Globus pallidus (tissue), 1 donor: Measurements from ENCODE around the gene PHYHD1.
A peak's percentile ranks its signal among the peaks of the same experiment; 100 is the strongest.

ENCODE experiments used
- DNase-seq: peaks from one replicate; pipeline ENCODE4 v3.0.0-alpha.2; 2015; ENCODE audit warnings: low spot score

Gene PHYHD1

DNA sequence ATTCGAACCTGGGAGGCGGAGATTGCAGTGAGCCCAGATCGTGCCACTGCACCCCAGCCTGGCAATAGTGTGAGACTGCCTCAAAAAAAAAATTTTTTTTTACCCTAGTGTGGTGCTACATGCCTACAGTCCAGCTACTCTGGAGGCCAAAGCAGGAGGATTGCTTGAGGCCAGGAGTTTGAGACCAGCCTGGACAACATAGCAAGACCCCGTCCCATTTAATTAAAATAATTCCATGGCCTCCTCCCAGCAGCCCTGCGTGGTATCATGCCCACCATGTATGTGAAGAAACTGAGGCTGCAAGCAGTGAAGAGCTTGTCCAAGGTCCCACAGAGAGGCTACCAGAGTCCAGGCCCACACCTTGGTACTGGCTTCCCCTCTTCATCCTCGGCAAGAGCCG, 19.4 kb upstream of the PHYHD1 start:
- DNase-seq = no peak

DNA sequence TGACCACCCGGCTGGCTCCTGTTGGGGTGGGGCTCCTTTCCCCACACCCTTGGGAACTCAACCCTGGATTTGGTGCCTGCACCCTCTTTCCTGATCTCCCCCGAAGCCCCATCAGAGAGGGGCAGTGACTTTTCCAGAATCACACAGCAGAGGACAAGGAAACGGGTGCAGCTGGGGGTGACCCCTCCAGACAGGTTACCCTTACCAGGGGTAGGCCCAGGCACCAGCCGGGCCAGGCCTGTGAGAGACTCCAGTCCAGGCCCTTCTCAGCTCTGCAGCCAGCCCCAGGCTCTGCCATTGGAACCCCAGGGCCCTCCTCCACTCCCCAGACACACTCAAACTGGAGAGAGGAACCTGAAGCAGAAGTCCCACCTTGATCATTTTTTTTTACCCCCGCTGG, 19.0 kb upstream of the PHYHD1 start:
- DNase-seq = no peak

GRCh38 chr9:128902351-128903078, 18.3 kb upstream of the PHYHD1 start:
- DNase-seq = no peak

- DNase-seq = no peak
Observed at GRCh38 chr9:128903079-128903461, 17.7 kb upstream of the PHYHD1 start.

- DNase-seq = no peak
Observed at GRCh38 chr9:128903871-128904620, 16.7 kb upstream of the PHYHD1 start.

DNA sequence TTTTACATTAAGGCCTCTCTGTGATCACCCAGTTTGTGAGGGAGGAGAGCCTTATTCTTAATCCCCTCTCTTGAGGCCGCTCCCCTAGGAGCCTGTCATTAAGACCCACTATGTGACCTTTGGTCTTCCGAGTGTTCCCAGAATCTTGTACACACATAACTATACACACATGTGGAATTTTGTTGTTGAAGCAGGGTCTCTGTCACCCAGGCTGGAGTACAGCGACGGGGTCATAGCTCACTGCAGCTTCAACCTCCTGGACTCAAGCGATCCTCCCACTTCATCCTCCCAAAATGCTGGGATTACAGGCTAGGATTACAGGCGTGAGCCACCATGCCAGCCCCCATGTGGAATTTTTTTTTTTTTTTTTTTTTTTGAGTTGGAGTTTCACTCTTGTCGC, 14.8 kb upstream of the PHYHD1 start:
- no peak for DNase-seq

DNA sequence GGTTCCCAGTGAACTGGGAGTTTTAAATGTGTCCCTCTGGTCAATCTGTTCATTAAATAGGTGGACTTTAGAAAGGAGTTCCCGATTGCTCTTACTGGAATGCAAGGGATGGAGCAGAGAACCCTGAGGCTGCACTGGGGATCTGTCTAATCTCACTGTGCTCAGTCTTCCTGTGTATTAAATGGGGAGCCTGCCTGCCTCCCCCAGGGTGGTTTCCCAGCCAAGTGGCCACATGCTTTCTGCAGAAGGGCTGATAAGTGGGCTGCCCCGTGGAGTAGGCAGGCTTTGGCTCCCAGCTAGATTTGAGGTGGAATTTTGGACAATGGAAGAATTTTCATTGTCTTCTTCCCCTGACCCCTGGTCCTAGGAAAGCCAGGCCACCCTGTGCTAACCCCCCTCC, 14.0 kb upstream of the PHYHD1 start:
- DNase-seq = no peak

DNA sequence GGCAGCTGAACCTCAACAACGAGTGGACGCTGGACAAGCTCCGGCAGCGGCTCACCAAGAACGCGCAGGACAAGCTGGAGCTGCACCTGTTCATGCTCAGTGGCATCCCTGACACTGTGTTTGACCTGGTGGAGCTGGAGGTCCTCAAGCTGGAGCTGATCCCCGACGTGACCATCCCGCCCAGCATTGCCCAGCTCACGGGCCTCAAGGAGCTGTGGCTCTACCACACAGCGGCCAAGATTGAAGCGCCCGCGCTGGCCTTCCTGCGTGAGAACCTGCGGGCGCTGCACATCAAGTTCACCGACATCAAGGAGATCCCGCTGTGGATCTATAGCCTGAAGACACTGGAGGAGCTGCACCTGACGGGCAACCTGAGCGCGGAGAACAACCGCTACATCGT, 12.4 kb upstream of the PHYHD1 start:
- DNase-seq = no peak

DNA sequence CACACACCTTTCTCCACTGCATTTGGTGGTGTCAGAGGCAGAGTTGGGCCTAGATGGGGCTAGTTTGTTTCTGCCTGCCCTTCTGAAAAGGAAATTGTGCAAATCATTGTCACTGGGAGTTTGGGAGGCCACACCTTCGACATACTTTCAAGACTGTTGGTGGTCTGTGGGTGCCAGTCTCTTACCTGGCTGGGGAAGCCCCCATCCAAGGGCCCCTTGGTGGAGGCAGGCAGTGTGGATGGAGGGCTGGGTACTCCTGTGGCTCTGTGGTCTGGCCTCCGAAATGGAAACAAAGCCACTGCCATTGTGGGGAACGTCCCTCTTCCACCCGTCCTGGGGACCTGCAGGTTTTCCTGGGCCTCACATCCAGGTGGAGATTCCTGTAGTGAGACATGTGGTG, 10.9 kb upstream of the PHYHD1 start:
- no peak for DNase-seq

- no peak for DNase-seq
Observed at GRCh38 chr9:128910906-128911305, 9.9 kb upstream of the PHYHD1 start.

DNA sequence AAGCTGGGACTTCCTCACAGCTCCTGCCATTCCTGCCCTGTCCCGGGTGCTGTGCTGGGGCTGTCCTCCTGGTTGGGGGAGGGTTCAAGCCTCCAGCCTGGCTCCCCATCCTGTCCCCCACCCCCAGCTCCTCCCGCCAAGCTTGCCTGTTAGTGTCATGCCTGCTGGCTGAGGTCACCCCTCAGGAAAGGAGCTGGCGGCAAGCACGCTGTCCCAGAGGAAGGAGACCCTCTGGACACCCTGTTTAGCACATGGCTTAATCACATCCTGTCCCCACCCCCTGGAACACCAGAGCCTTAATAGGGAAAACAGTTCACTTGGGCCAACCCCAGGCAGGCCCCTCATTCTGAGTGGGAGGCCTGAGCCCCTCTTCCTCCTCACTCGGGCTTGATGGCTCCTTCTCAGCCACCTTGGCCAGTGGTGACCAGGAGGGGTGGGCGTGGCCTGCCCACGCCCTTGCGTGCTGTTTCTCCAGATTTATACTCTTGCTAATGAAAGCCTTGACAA, 9.2 kb upstream of the PHYHD1 start:
- DNase-seq = no peak

DNA sequence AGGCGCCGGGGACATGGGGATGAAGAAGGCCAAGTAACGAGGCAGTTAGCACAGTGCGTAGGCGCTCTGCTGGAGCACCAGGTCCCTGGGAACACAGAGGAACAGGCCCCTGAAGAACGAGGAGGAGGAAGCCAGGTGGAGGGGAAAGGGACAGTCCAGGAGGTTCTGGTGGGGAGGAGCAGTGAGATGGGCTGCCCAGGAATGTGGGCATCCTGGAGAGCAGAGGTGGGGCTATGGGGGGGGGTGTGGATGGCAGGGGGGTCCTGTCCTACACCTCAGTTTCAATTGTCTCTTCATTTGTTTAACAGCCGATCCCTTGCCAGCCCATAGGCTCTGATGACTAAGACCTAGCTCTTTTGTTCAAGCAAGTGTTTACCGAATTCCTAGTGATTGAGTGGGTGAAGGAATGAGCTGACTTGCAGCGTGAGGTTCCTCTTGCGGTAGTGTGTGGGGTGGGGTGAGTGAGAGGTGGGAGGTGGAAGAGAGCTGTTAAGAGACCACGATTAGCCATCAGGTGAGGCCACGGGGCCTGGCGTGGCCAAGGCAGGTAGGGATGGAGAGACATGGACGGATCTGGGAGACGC, 8.4 kb upstream of the PHYHD1 start:
- no peak for DNase-seq

DNA sequence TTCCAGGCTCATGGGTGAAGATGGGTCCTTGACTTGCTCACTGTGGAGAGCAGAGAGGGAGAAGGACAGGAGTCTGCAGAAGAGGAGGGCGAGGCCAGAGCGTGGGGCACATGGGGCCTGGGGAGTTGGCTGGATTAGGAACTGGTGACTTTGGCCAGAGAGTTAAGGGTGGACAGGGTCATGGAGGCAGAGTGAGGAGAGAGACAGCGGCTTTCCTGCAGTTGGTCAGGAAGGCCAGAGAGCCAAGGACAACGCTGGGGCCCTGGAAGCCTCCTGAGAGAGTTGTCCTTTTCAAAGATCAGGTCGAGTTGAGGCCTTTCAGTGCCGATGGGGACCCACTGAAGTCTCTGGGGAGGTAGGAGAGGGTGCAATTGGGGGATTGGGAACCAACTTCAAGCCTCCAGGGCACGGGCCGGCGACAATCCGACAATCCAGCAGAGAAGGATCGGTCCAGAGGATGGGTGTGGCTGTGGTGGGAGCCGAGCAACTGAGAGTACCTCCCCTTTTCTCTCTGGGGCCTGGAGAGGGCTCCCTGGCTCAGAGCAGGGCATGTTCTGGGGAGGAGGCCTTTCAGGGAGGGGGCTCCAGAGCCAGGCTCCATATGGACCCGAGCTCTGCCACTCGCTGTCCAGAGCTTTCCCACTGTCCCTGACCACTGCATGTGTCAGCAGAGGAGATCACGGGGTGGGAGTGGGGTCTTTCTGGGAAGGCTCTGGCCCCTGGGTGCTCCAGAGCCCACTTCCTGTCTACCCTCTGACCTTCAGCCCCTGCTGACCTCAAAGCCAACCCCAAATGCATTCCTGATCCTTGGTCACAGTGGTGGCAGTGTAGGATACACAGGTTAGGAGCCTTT, 7.5 kb upstream of the PHYHD1 start:
- no peak for DNase-seq

- no peak for DNase-seq
Observed at GRCh38 chr9:128913995-128914772, 6.6 kb upstream of the PHYHD1 start.

DNA sequence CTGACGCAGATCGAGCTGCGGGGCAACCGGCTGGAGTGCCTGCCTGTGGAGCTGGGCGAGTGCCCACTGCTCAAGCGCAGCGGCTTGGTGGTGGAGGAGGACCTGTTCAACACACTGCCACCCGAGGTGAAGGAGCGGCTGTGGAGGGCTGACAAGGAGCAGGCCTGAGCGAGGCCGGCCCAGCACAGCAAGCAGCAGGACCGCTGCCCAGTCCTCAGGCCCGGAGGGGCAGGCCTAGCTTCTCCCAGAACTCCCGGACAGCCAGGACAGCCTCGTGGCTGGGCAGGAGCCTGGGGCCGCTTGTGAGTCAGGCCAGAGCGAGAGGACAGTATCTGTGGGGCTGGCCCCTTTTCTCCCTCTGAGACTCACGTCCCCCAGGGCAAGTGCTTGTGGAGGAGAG, 4.6 kb upstream of the PHYHD1 start:
- DNase-seq = no peak

GRCh38 chr9:128916745-128917144, 4.0 kb upstream of the PHYHD1 start:
- DNase-seq = no peak

GRCh38 chr9:128917151-128917849, 3.5 kb upstream of the PHYHD1 start:
- DNase-seq = peak; percentile 73

DNA sequence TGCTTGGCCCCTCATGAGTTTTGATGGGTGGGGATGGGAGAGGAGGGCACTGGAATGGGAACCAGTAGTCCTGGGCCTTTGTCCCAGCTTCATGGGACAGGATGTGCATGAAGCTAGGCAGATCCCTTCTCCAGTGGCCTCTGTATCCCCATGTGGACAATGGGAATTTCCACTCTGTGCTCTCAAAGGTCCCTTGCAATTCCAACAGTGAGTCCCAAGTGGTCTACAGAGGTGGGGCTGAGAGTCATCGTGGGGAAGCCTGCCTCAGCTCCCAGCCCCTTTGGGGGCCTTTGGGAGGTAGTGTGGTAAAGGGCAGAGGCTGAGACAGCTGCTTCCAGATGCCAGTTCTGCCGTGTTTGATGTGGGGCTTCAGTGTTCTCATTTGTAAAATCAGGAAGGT, 1.9 kb upstream of the PHYHD1 start:
- no peak for DNase-seq

DNA sequence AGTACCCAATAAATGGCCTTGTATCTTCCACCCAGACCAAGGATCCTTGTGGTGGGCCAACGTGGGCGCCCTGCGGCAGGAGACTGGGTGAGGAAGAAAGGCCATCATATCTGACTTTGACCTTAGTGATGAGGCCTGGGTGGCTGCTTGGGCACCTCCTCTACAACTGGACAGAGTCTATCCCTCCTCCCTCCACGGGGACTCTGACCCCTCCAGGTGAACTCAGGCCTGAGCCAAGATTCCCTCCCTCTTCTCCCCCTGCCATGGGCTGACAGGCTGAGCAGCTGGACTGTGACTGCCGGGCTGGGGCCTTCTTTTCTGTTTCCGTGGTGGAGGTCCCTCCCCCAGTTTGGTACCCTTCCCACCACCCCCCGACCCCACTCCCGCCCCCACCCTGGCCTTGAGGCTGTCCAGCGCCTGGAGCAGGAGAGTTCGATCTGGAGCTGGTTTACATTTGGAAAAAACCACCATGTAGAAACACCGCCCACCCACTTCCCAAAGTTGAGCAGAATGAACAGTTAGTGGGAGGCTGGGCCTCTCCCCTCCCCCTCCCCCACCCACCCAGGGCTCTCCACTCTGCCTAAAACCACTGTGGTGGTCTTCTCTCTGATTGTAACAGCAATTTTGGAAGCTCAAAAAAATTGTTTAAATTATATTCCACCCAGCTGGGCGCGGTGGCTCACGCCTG, 1.2 kb upstream of the PHYHD1 start:
- DNase-seq = no peak
